Mesodermal cell (in vitro differentiated cells): ENCODE results near the gene SYCE1.
"Not testable (repeated sequence)": the region's sequence is repeated elsewhere in the genome, so short reads cannot be mapped to it uniquely, and the experiment has no call there.

Experiments used
- H3K27ac ChIP-seq: 2 replicates; pipeline ENCODE4 v1.7.0; 2013; ENCODE audit warnings: mild to moderate bottlenecking, low read depth, low read length, moderate library complexity; ENCODE audit not compliant: severe bottlenecking
- H3K36me3 ChIP-seq: 2 replicates; pipeline ENCODE4 v1.7.1; 2013; ENCODE audit warnings: mild to moderate bottlenecking, low read length, moderate library complexity; ENCODE audit not compliant: control insufficient read depth, insufficient read depth
- H3K4me1 ChIP-seq: one replicate; pipeline ENCODE4 v1.7.1; 2013; ENCODE audit warnings: mild to moderate bottlenecking, low read length; ENCODE audit not compliant: insufficient read depth, control insufficient read depth, poor library complexity, severe bottlenecking
- H3K4me3 ChIP-seq: 2 replicates; pipeline ENCODE4 v1.7.0; 2013; ENCODE audit warnings: low read length, control low read depth, mild to moderate bottlenecking; ENCODE audit not compliant: insufficient read depth, poor library complexity, severe bottlenecking; ENCODE audit errors: extremely low read depth
- H3K9me3 ChIP-seq: 2 replicates; pipeline ENCODE4 v1.7.1; 2013; ENCODE audit warnings: mild to moderate bottlenecking, low read length, moderate library complexity; ENCODE audit not compliant: control insufficient read depth
- WGBS, 2 experiments: methylation state at CpG; one replicate each; pipeline ENCODE4 v1.1.5; 2013; ENCODE audit warnings: missing lambda C conversion rate in 2 of 2; ENCODE audit not compliant: insufficient coverage in 2 of 2; 5-methylcytosine and 5-hydroxymethylcytosine counted together

SYCE1 gene

GRCh38 chr10:133557381-133557780, 8.0 kb downstream of the SYCE1 start:
- no peaks in the 10 kb centered on the region for H3K36me3 ChIP-seq
- no peak overlapping the region for H3K27ac ChIP-seq
- H3K9me3 ChIP-seq: peaks cover 64% of the 10 kb centered on the region
- no peak overlapping the region for H3K4me3 ChIP-seq
- 9 to 38% methylated on average over 1 to 2 of the region's 3 CpGs for WGBS, 2 experiments
- H3K4me1 ChIP-seq: no peaks in the 10 kb centered on the region

- H3K36me3 ChIP-seq: no peaks in the 10 kb centered on the region
- peaks cover 70% of the 10 kb centered on the region for H3K9me3 ChIP-seq
- 61 to 70% methylated on average over 4 to 6 of the region's 8 CpGs for WGBS, 2 experiments
Observed at GRCh38 chr10:133555521-133555920, 9.9 kb downstream of the SYCE1 start.

GRCh38 chr10:133554600-133554999, 10.8 kb downstream of the SYCE1 start:
- no peak overlapping the region for H3K4me3 ChIP-seq
- H3K27ac ChIP-seq: no peak overlapping the region
- H3K4me1 ChIP-seq: no peaks in the 10 kb centered on the region
- no peaks in the 10 kb centered on the region for H3K36me3 ChIP-seq
- peaks cover 65% of the 10 kb centered on the region for H3K9me3 ChIP-seq
- 75% methylated on average over 3 of the region's 4 CpGs for WGBS, 2 experiments

More at GRCh38 chr10:133555521-133555920, 9.9 kb downstream of the SYCE1 start:
- H3K27ac ChIP-seq: no peak overlapping the region
- no peak overlapping the region for H3K4me3 ChIP-seq
- no peaks in the 10 kb centered on the region for H3K4me1 ChIP-seq

GRCh38 chr10:133544506-133544905, 20.9 kb downstream of the SYCE1 start:
- 29 to 36% methylated on average over 1 of the region's 1 CpG for WGBS, 2 experiments
- Histone ChIP-seq H3K27ac (no peak overlapping the region), H3K9me3 (peaks cover 46% of the 10 kb centered on the region), H3K4me3 (no peak overlapping the region), H3K4me1 (no peaks in the 10 kb centered on the region), H3K36me3 (no peaks in the 10 kb centered on the region)

GRCh38 chr10:133541441-133541975, 23.9 kb downstream of the SYCE1 start:
- not testable (repeated sequence) for H3K4me3 ChIP-seq, H3K4me1 ChIP-seq, H3K36me3 ChIP-seq, H3K27ac ChIP-seq
- H3K9me3 ChIP-seq: peaks cover 57% of the 10 kb centered on the region
- 74% methylated on average over 5 of the region's 6 CpGs; no CpG with 5 or more reads in 1 of the 2 experiments for WGBS, 2 experiments

- WGBS, 2 experiments: 0 to 73% methylated on average over 2 of the region's 4 CpGs
- Histone ChIP-seq H3K36me3 (no peaks in the 10 kb centered on the region), H3K4me1 (no peaks in the 10 kb centered on the region), H3K9me3 (peaks cover 34% of the 10 kb centered on the region), H3K27ac (no peak overlapping the region), H3K4me3 (no peak overlapping the region)
Observed at GRCh38 chr10:133537546-133538545, 27.5 kb downstream of the SYCE1 start.

- H3K4me3 ChIP-seq: no peak overlapping the region
- no peak overlapping the region for H3K27ac ChIP-seq
- H3K9me3 ChIP-seq: peaks cover 44% of the 10 kb centered on the region
- H3K36me3 ChIP-seq: no peaks in the 10 kb centered on the region
- no peaks in the 10 kb centered on the region for H3K4me1 ChIP-seq
- WGBS, 2 experiments: 0 to 24% methylated on average over 1 to 3 of the region's 4 CpGs
Observed at GRCh38 chr10:133536198-133536597, 29.2 kb downstream of the SYCE1 start.

GRCh38 chr10:133534417-133534816, 31.0 kb downstream of the SYCE1 start:
- WGBS, 2 experiments: 64% methylated on average over 4 of the region's 7 CpGs; no CpG with 5 or more reads in 1 of the 2 experiments

GRCh38 chr10:133532871-133533270, 32.5 kb downstream of the SYCE1 start:
- H3K36me3 ChIP-seq: no peaks in the 10 kb centered on the region
- WGBS, 2 experiments: 65 to 69% methylated on average over 7 of the region's 7 CpGs
- no peak overlapping the region for H3K4me3 ChIP-seq
- H3K9me3 ChIP-seq: peaks cover 41% of the 10 kb centered on the region
- H3K27ac ChIP-seq: no peak overlapping the region
- no peaks in the 10 kb centered on the region for H3K4me1 ChIP-seq

More at GRCh38 chr10:133534417-133534816, 31.0 kb downstream of the SYCE1 start:
- Histone ChIP-seq H3K4me3 (no peak overlapping the region), H3K9me3 (peaks cover 46% of the 10 kb centered on the region), H3K27ac (no peak overlapping the region), H3K36me3 (no peaks in the 10 kb centered on the region), H3K4me1 (no peaks in the 10 kb centered on the region)

- 64 to 70% methylated on average over 8 to 9 of the region's 9 CpGs for WGBS, 2 experiments
- Histone ChIP-seq H3K36me3 (no peaks in the 10 kb centered on the region), H3K27ac (no peak overlapping the region), H3K4me3 (no peak overlapping the region), H3K4me1 (no peaks in the 10 kb centered on the region), H3K9me3 (peaks cover 48% of the 10 kb centered on the region)
Observed at GRCh38 chr10:133530506-133530905, 34.9 kb downstream of the SYCE1 start.

- Histone ChIP-seq H3K4me1 (no peaks in the 10 kb centered on the region), H3K9me3 (peaks cover 51% of the 10 kb centered on the region)
- 87 to 89% methylated on average over 22 to 26 of the region's 26 CpGs for WGBS, 2 experiments
Observed at GRCh38 chr10:133529576-133529946, 35.8 kb downstream of the SYCE1 start.

More at GRCh38 chr10:133529576-133529946, 35.8 kb downstream of the SYCE1 start:
- H3K4me3 ChIP-seq: no peak overlapping the region
- H3K36me3 ChIP-seq: no peaks in the 10 kb centered on the region
- no peak overlapping the region for H3K27ac ChIP-seq
